Mesothelial cell of epicardium (in vitro differentiated cells): Measurements from ENCODE around the gene AIMP2. TPM values are rescaled to one million over a fixed set of nuclear protein-coding genes. Genes with fewer than 3 reads are reported as not detected.

ENCODE experiments used
- DNase-seq, 2 experiments: peaks; one replicate each; pipeline ENCODE4 v3.0.0; 2021; ENCODE audit warnings: low spot score in 2 of 2; ENCODE audit not compliant: unreplicated experiment in 2 of 2
- H3K27ac Mint-ChIP-seq: 2 replicates; pipeline ENCODE4 v1.8.0; 2021; ENCODE audit warnings: mixed read lengths
- H3K27me3 Mint-ChIP-seq: 2 replicates; pipeline ENCODE4 v1.8.0; 2021; ENCODE audit warnings: low read depth, mixed read lengths
- H3K36me3 Mint-ChIP-seq: 2 replicates; pipeline ENCODE4 v1.8.0; 2021; ENCODE audit warnings: mixed read lengths
- H3K4me1 Mint-ChIP-seq: 2 replicates; pipeline ENCODE4 v1.8.0; 2021; ENCODE audit warnings: mixed read lengths
- H3K4me3 Mint-ChIP-seq: 2 replicates; pipeline ENCODE4 v1.8.0; 2021; ENCODE audit warnings: mild to moderate bottlenecking, moderate library complexity, mixed read lengths
- H3K9me3 Mint-ChIP-seq: 2 replicates; pipeline ENCODE4 v1.8.0; 2021; ENCODE audit warnings: mixed read lengths
- total RNA-seq: library from RNA; stranded (reverse); gene quantifications from 3 replicates; pipeline ENCODE4 v1.2.1, GENCODE V29; 2021
- TF ChIP-seq, protein P1 (sequence below): fragments of 200-600 bp; sonication (generic); IDR thresholded peaks from one replicate; pipeline ENCODE4 v1.5.0; 2021; ENCODE audit warnings: antibody characterized with exemption; ENCODE audit not compliant: unreplicated experiment

Gene AIMP2
- total RNA-seq, 1 donor from 2014 or later: 26.9 TPM

DNA sequence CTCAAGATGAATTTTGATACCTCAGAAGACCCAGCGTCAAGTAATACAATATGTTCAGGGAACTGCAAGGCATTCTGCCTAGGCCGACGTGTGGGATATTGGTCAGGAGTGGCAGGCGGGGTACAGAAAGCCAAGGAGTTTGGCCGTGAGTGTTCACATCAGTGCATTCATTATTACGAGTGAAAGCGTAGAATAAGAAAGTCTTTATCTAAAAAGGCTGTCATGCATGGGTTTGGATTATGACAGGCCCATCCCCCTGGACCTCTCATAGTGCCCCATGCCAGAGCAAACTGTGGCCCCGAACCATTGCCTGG, 7.5 kb downstream of the AIMP2 start:
- TF ChIP-seq, protein P1, sequence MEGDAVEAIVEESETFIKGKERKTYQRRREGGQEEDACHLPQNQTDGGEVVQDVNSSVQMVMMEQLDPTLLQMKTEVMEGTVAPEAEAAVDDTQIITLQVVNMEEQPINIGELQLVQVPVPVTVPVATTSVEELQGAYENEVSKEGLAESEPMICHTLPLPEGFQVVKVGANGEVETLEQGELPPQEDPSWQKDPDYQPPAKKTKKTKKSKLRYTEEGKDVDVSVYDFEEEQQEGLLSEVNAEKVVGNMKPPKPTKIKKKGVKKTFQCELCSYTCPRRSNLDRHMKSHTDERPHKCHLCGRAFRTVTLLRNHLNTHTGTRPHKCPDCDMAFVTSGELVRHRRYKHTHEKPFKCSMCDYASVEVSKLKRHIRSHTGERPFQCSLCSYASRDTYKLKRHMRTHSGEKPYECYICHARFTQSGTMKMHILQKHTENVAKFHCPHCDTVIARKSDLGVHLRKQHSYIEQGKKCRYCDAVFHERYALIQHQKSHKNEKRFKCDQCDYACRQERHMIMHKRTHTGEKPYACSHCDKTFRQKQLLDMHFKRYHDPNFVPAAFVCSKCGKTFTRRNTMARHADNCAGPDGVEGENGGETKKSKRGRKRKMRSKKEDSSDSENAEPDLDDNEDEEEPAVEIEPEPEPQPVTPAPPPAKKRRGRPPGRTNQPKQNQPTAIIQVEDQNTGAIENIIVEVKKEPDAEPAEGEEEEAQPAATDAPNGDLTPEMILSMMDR: no peak
- Mint-ChIP-seq H3K36me3 (peaks cover 38% of the 10 kb centered on the region), H3K4me1 (peaks cover 18% of the 10 kb centered on the region), H3K4me3 (no peak overlapping the region), H3K9me3 (no peaks in the 10 kb centered on the region), H3K27ac (no peak overlapping the region), H3K27me3 (no peaks in the 10 kb centered on the region)
- DNase-seq: no peak

DNA sequence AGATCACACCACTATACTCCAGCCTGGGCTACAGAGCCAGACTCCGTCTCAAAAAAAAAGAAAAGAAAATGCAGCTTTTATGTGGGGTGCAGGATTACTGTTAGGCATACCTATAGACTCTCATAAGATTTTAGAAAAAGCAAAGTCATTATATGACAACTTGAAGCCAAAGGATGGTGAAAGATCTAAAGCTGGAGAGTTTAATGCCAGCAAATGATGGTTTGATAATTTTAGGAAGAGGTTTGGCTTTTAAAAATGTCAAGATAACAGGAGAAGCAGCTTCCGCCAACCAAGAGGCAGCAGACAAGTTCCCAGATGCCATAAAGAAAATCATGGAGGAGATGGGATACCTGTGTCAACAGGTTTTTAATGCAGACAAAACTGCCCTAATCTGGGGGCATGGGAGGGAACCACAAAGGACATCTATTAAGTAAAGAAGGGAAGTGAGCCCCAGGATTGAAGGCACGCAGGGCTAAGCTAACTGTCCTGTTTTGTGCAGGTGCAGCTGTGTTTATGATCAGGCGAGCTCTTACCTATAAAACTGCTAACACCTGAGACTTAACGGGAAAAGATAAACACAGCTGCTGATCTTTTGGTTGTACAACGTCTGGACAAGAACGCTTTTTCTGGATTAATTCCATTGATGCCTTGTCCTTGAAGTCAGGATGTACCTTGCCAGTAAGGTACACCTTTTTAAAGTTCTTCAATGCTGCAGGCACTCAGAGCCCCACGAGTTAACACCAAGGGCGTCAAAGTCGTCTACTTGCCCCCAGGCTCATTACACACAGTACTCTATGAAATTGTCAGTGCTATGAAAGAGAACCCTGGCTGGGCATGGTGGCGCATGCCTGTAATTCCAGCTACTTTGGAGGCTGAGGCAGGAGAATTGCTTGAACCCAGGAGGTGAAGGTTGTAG, 11.6 kb downstream of the AIMP2 start:
- Mint-ChIP-seq H3K36me3 (peaks cover 57% of the 10 kb centered on the region), H3K4me3 (no peak overlapping the region), H3K27me3 (no peaks in the 10 kb centered on the region), H3K4me1 (peaks cover 8% of the 10 kb centered on the region), H3K27ac (peak overlapping the region; percentile 79), H3K9me3 (no peaks in the 10 kb centered on the region)
- TF ChIP-seq, protein P1: no peak
- no peak for DNase-seq

GRCh38 chr7:6022707-6023106, 13.6 kb downstream of the AIMP2 start:
- Mint-ChIP-seq H3K36me3 (peaks cover 62% of the 10 kb centered on the region), H3K27me3 (no peaks in the 10 kb centered on the region), H3K4me3 (no peak overlapping the region), H3K27ac (no peak overlapping the region), H3K9me3 (no peaks in the 10 kb centered on the region), H3K4me1 (peaks cover 8% of the 10 kb centered on the region)
- no peak for DNase-seq
- TF ChIP-seq, protein P1: no peak

DNA sequence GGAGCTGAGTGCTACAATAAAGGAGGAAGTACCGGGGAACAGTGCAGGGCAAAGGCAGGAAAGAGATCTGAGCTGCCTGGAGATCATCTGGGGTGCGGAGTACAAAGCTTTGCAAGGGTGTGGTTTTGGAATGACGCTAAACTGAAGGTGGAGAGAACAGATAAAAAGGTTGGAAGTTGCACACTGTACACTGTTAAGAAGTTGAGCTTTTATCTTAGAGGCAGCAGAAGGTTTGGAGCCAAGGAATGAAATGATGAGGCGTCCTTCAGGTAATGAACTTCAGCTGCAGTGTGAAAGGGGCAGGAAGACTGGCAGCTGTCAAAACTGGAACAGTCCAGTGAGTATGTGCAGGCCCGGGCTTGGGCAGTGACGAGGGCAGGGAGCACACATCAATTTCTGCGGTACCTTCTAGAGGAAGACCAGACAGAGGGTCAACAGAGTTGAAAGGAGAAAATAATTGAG, 14.9 kb downstream of the AIMP2 start:
- Mint-ChIP-seq H3K27me3 (no peaks in the 10 kb centered on the region), H3K4me1 (peaks cover 8% of the 10 kb centered on the region), H3K4me3 (no peak overlapping the region), H3K9me3 (no peaks in the 10 kb centered on the region), H3K36me3 (peaks cover 68% of the 10 kb centered on the region), H3K27ac (no peak overlapping the region)
- DNase-seq: no peak
- TF ChIP-seq, protein P1: no peak

- H3K4me1 Mint-ChIP-seq: no peaks in the 10 kb centered on the region
- DNase-seq: no peak
- no peak overlapping the region for H3K4me3 Mint-ChIP-seq
- H3K36me3 Mint-ChIP-seq: peaks cover 62% of the 10 kb centered on the region
- H3K27ac Mint-ChIP-seq: no peak overlapping the region
- no peaks in the 10 kb centered on the region for H3K9me3 Mint-ChIP-seq
- H3K27me3 Mint-ChIP-seq: no peaks in the 10 kb centered on the region
- TF ChIP-seq, protein P1: no peak
These were observed 17.1 kb downstream of the AIMP2 start for GRCh38 chr7:6026011-6026819.
